ENCODE measurements around the gene GRM8.

- TF ChIP-seq ZNF274 (IDR thresholded peaks at IDR 0.05; ENCODE audit: low read depth, low read length), result no peak
- TF ChIP-seq SUZ12 (IDR thresholded peaks at IDR 0.05; ENCODE audit: extremely low read depth, insufficient read depth, insufficient read length), result no peak
These were observed 252.0 kb downstream of the GRM8 start for GRCh38 chr7:127000725-127001124.
